Testis (tissue), 3 donors: ENCODE measurements around the gene NYAP2. TPM values are rescaled to one million over a fixed set of nuclear protein-coding genes. Genes with fewer than 3 reads are reported as not detected.

Experiments used
- DNase-seq: peaks from one replicate; pipeline ENCODE4 v3.0.0-alpha.2; 2019
- H3K27ac ChIP-seq, 2 donors: fragments of 200-600 bp; sonication (generic); one replicate each; pipeline ENCODE4 v1.5.1; 2019
- H3K27me3 ChIP-seq: fragments of 200-600 bp; sonication (generic); one replicate; pipeline ENCODE4 v1.5.1; 2019
- H3K36me3 ChIP-seq: fragments of 200-600 bp; sonication (generic); one replicate; pipeline ENCODE4 v1.5.1; 2017; ENCODE audit warnings: low read depth; ENCODE audit errors: missing control alignments
- H3K4me1 ChIP-seq: fragments of 200-600 bp; sonication (generic); one replicate; pipeline ENCODE4 v1.5.1; 2019
- H3K4me3 ChIP-seq, 2 donors: fragments of 200-600 bp; sonication (generic); one replicate each; pipeline ENCODE4 v1.5.1; 2017 to 2019
- H3K9me3 ChIP-seq: fragments of 200-600 bp; sonication (generic); one replicate; pipeline ENCODE4 v1.5.1; 2017
- POLR2A ChIP-seq: fragments of 450-650 bp; IDR thresholded peaks from one replicate; pipeline ENCODE4 v1.6.1; 2017; ENCODE audit warnings: antibody characterized with exemption, mild to moderate bottlenecking, moderate library complexity
- WGBS, 2 donors: methylation state at CpG; one replicate each; pipeline ENCODE4 v1.1.5; 2018; 5-methylcytosine and 5-hydroxymethylcytosine counted together
- intact Hi-C: fragments of 100-400 bp; cut with DNase I; formaldehyde crosslinking; loops from one replicate; pipeline ENCODE4 v1.15.1; 2023; ENCODE audit warnings: low total_unique reads
- polyA plus RNA-seq: library from polyadenylated mRNA; stranded (reverse); fragments of 350-450 nt; fragmentation: Illumina TruSeq; extraction: RNeasy Lipid Tissue Mini Kit (QIAGEN cat#74804); gene quantifications from one replicate; pipeline ENCODE4 v1.2.3, GENCODE V29; 2014; ENCODE audit warnings: low read depth, low replicate concordance; ENCODE audit not compliant: insufficient read depth
- total RNA-seq, 2 donors: library from RNA; depleted of rRNA; stranded (reverse); fragments of >200 nt; gene quantifications; one replicate each; pipeline ENCODE4 v1.2.3, GENCODE V29; 2016
- TF ChIP-seq, protein P1 (sequence below), 3 experiments: fragments of 450-650 bp in 2 of 3; fragments of 200-600 bp in 1 of 3; sonication (generic) in 1 of 3; IDR thresholded peaks; one replicate each; pipeline ENCODE4 v1.5.1; 2016 to 2019; ENCODE audit warnings: antibody characterized with exemption in 3 of 3, mild to moderate bottlenecking in 2 of 3, moderate library complexity in 1 of 3

Gene NYAP2
- total and polyA plus RNA-seq, 3 donors from 2014 or later: 0.17 to 0.25 (median 0.24) TPM

DNA sequence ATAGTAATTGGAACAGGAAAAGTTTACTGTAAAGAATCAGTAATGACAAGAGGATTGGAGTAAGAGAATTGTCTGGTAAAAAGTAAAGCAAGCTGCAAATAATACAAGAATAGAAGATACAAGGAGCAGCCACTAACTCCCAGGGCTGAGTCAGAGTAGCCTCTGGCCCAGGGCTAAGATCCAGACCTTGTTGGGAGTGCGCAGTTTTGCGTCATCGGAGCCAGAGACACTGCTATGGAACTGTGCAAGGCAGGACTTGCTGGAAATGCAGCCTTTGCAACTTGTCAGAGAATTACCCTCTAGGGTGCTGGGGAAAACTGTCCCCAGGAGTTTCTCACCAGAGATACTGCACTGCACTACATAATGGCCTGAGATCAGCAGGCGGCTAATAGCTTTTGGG, 135.2 kb downstream of the NYAP2 start:
- H3K9me3 ChIP-seq: no peaks in the 10 kb centered on the region
- DNase-seq: no peak
- H3K36me3 ChIP-seq: no peaks in the 10 kb centered on the region
- intact Hi-C loops: no loop called here
- H3K4me3 ChIP-seq: no peak overlapping the region
- TF ChIP-seq, protein P1, sequence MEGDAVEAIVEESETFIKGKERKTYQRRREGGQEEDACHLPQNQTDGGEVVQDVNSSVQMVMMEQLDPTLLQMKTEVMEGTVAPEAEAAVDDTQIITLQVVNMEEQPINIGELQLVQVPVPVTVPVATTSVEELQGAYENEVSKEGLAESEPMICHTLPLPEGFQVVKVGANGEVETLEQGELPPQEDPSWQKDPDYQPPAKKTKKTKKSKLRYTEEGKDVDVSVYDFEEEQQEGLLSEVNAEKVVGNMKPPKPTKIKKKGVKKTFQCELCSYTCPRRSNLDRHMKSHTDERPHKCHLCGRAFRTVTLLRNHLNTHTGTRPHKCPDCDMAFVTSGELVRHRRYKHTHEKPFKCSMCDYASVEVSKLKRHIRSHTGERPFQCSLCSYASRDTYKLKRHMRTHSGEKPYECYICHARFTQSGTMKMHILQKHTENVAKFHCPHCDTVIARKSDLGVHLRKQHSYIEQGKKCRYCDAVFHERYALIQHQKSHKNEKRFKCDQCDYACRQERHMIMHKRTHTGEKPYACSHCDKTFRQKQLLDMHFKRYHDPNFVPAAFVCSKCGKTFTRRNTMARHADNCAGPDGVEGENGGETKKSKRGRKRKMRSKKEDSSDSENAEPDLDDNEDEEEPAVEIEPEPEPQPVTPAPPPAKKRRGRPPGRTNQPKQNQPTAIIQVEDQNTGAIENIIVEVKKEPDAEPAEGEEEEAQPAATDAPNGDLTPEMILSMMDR (IDR thresholded peaks at IDR 0.05): no peak
- no peak for TF ChIP-seq POLR2A
- no peaks in the 10 kb centered on the region for H3K27me3 ChIP-seq
- H3K27ac ChIP-seq: no peak overlapping the region
- no peaks in the 10 kb centered on the region for H3K4me1 ChIP-seq
- WGBS, 2 donors: 86 to 91% methylated on average over 4 of the region's 4 CpGs

DNA sequence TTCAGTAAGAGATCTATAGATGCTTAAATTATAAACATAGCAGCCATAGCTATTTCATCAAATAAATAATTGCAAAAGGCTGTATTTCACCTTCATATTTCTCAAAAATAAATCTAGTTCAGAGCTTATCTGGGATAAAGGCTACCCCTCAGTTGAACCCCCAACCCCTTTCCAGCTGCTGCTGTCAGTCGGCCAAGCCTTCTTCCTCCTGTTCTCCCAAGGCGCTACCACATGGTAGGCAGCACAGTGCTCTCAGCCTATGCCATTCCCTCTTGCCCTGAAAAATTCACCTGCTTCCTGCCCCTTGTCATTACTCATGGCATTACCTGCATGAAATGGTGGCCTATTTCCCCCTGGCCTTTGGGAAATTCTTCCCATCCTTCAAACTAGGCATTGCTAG, 136.5 kb downstream of the NYAP2 start:
- WGBS, 2 donors: 61 to 68% methylated on average over 2 of the region's 2 CpGs
- intact Hi-C loops: no loop called here

DNA sequence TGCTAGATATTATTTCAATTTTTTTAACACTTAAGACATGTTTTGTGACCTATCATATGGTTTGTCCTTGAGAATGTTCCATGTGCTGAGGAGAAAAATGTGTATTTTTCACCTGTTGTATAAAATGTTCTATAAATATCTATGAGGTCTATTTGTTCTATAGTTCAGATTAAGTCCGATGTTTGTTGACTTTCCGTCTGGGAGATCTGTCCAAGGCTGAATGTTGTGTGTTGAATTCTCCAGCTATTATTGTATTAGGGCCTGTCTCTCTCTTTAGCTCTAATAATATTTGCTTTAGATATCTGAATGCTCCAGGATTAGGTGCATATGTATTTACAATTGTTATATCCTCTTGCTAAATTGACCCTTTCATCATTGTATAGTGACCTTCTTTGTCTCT, 144.1 kb downstream of the NYAP2 start:
- TF ChIP-seq POLR2A: no peak
- TF ChIP-seq, protein P1 (IDR thresholded peaks at IDR 0.05): no peak
- no peak for DNase-seq
- Histone ChIP-seq H3K27ac (no peak overlapping the region), H3K36me3 (no peaks in the 10 kb centered on the region), H3K27me3 (no peaks in the 10 kb centered on the region), H3K4me3 (no peak overlapping the region), H3K4me1 (no peaks in the 10 kb centered on the region), H3K9me3 (no peaks in the 10 kb centered on the region)
- intact Hi-C loops: no loop called here
- WGBS, 2 donors: 52 to 71% methylated on average over 2 of the region's 2 CpGs

More for the DNA sequence above, 136.5 kb downstream of the NYAP2 start:
- Histone ChIP-seq H3K27ac (no peak overlapping the region), H3K9me3 (no peaks in the 10 kb centered on the region), H3K4me1 (no peaks in the 10 kb centered on the region), H3K4me3 (no peak overlapping the region), H3K27me3 (no peaks in the 10 kb centered on the region), H3K36me3 (no peaks in the 10 kb centered on the region)
- TF ChIP-seq, protein P1 (IDR thresholded peaks at IDR 0.05): no peak
- TF ChIP-seq POLR2A: no peak
- no peak for DNase-seq

DNA sequence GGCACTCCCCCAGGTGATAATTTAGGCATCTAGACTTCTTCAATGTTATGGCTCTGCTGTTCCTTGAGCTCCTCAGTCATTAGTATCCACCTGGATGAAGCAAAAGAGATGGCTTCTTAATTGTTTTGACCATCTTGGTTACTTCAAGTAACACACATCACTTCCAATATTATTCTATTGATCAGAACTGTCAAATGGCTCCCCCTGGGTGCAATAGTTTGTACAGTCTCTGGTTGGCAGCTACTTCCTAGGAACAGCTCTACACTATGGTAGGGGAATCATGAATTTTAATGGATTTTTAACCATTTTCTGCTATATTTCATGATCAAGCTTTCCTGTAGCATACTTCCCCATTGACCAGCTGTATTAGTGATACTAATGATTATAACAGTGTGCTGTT, 157.0 kb downstream of the NYAP2 start:
- H3K27me3 ChIP-seq: no peaks in the 10 kb centered on the region
- no peak for DNase-seq
- no peak overlapping the region for H3K27ac ChIP-seq
- H3K9me3 ChIP-seq: no peaks in the 10 kb centered on the region
- H3K4me1 ChIP-seq: no peaks in the 10 kb centered on the region
- no peaks in the 10 kb centered on the region for H3K36me3 ChIP-seq
- no peak overlapping the region for H3K4me3 ChIP-seq
- TF ChIP-seq, protein P1 (IDR thresholded peaks at IDR 0.05): no peak
- TF ChIP-seq POLR2A: no peak
- intact Hi-C loops: no loop called here

DNA sequence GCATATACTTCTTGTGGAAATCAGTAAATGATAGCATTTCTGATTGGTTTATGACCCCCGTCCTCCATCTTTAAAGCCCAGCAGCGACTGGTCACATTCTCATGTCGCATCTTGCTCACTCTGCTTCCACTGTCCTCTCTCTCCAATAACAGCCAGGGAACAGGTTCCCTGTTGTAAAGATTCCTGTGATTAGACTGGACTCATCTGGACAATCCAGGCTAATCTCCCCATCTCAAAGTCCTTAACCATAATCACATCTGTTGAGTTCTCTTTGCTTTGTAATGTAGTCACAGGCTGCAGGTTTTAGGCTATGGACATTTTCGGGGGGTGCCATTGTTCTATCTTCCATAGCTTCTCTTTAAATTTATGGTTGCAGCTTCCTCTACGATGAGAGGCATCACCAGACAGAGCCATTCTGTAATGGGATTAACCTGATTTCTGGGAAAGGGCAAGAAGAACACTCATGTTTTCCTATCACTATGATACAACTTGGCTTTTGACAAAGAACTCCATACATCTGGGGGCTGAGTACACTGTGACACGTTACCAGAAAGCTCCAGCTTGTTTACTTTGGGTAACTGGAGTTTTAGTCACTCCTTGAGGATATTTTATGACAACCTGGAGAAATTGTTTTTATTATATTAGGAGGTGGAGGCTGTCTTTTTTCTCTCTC, 159.0 kb downstream of the NYAP2 start:
- DNase-seq: no peak
- 49 to 62% methylated on average over 6 of the region's 6 CpGs for WGBS, 2 donors
- TF ChIP-seq, protein P1 (IDR thresholded peaks at IDR 0.05): no peak
- no peak for TF ChIP-seq POLR2A
- H3K27me3 ChIP-seq: no peaks in the 10 kb centered on the region
- no peaks in the 10 kb centered on the region for H3K9me3 ChIP-seq
- H3K4me3 ChIP-seq: no peak overlapping the region
- intact Hi-C loops: no loop called here
- H3K36me3 ChIP-seq: no peaks in the 10 kb centered on the region
- no peaks in the 10 kb centered on the region for H3K4me1 ChIP-seq
- no peak overlapping the region for H3K27ac ChIP-seq
